ENCODE measurements around the gene GFRA4.

Gene GFRA4

GRCh38 chr20:3699037-3699436 lies 35.8 kb upstream of the GFRA4 start:
- Histone ChIP-seq H4K20me1 (ENCODE audit: insufficient read depth, low read length) (peaks cover 2% of the 10 kb centered on the region; the same call in 1 of the 2 replicates), H3K36me3 (ENCODE audit: insufficient read depth, low read length) (no peaks in the 10 kb centered on the region), H2AFZ (ENCODE audit: low read depth, low read length) (no peak overlapping the region), H3K27ac (ENCODE audit: low read length) (no peak overlapping the region), H3K4me2 (ENCODE audit: insufficient read depth, low read length) (no peak overlapping the region), H3K9ac (ENCODE audit: low read depth, low read length) (no peak overlapping the region), H3K9me3 (ENCODE audit: insufficient read depth, low read length, severe bottlenecking) (no peaks in the 10 kb centered on the region), H3K79me2 (ENCODE audit: insufficient read depth, low read length) (no peaks in the 10 kb centered on the region), H3K27me3 (ENCODE audit: insufficient read depth, low read length, poor library complexity) (no peaks in the 10 kb centered on the region), H3K4me1 (ENCODE audit: insufficient read depth, low read length) (no peaks in the 10 kb centered on the region), H3K4me3 (ENCODE audit: low read depth in 1 of 2, low read length in 2 of 2) (no peak overlapping the region)
- TF ChIP-seq, protein P1, sequence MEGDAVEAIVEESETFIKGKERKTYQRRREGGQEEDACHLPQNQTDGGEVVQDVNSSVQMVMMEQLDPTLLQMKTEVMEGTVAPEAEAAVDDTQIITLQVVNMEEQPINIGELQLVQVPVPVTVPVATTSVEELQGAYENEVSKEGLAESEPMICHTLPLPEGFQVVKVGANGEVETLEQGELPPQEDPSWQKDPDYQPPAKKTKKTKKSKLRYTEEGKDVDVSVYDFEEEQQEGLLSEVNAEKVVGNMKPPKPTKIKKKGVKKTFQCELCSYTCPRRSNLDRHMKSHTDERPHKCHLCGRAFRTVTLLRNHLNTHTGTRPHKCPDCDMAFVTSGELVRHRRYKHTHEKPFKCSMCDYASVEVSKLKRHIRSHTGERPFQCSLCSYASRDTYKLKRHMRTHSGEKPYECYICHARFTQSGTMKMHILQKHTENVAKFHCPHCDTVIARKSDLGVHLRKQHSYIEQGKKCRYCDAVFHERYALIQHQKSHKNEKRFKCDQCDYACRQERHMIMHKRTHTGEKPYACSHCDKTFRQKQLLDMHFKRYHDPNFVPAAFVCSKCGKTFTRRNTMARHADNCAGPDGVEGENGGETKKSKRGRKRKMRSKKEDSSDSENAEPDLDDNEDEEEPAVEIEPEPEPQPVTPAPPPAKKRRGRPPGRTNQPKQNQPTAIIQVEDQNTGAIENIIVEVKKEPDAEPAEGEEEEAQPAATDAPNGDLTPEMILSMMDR (IDR thresholded peaks at IDR 0.05; ENCODE audit: borderline replicate concordance, extremely low read depth, low read length, poor library complexity, severe bottlenecking): no peak
- TF ChIP-seq EZH2 (IDR thresholded peaks at IDR 0.05; ENCODE audit: borderline replicate concordance, low read depth, low read length, severe bottlenecking): no peak
- DNase-seq (no peak), ATAC-seq (ENCODE audit: insufficient read depth, low read depth) (no peak)

GRCh38 chr20:3698591-3699001 lies 35.4 kb upstream of the GFRA4 start:
- no peaks in the 10 kb centered on the region for H3K27me3 ChIP-seq (ENCODE audit: insufficient read depth, low read length, poor library complexity)
- H3K9ac ChIP-seq (ENCODE audit: low read depth, low read length): no peak overlapping the region

GRCh38 chr20:3697588-3698305 lies 34.5 kb upstream of the GFRA4 start:
- ATAC-seq (ENCODE audit: insufficient read depth, low read depth) (no peak), DNase-seq (no peak)
- Histone ChIP-seq H3K9ac (ENCODE audit: low read depth, low read length) (no peak overlapping the region), H3K4me2 (ENCODE audit: insufficient read depth, low read length) (no peak overlapping the region), H3K27ac (ENCODE audit: low read length) (no peak overlapping the region), H3K9me3 (ENCODE audit: insufficient read depth, low read length, severe bottlenecking) (no peaks in the 10 kb centered on the region), H3K36me3 (ENCODE audit: insufficient read depth, low read length) (no peaks in the 10 kb centered on the region), H4K20me1 (ENCODE audit: insufficient read depth, low read length) (no peaks in the 10 kb centered on the region; the same call in 1 of the 2 replicates), H3K4me3 (ENCODE audit: low read depth in 1 of 2, low read length in 2 of 2) (no peak overlapping the region), H2AFZ (ENCODE audit: low read depth, low read length) (no peak overlapping the region), H3K27me3 (ENCODE audit: insufficient read depth, low read length, poor library complexity) (no peaks in the 10 kb centered on the region), H3K79me2 (ENCODE audit: insufficient read depth, low read length) (no peaks in the 10 kb centered on the region), H3K4me1 (ENCODE audit: insufficient read depth, low read length) (no peaks in the 10 kb centered on the region)
- TF ChIP-seq EZH2 (IDR thresholded peaks at IDR 0.05; ENCODE audit: borderline replicate concordance, low read depth, low read length, severe bottlenecking): no peak
- TF ChIP-seq, protein P1 (IDR thresholded peaks at IDR 0.05; ENCODE audit: borderline replicate concordance, extremely low read depth, low read length, poor library complexity, severe bottlenecking): no peak

More at GRCh38 chr20:3698591-3699001, 35.4 kb upstream of the GFRA4 start:
- no peak for TF ChIP-seq EZH2 (IDR thresholded peaks at IDR 0.05; ENCODE audit: borderline replicate concordance, low read depth, low read length, severe bottlenecking)
- TF ChIP-seq, protein P1 (IDR thresholded peaks at IDR 0.05; ENCODE audit: borderline replicate concordance, extremely low read depth, low read length, poor library complexity, severe bottlenecking): no peak
- no peak overlapping the region for H2AFZ ChIP-seq (ENCODE audit: low read depth, low read length)
- no peaks in the 10 kb centered on the region for H3K36me3 ChIP-seq (ENCODE audit: insufficient read depth, low read length)
- H3K27ac ChIP-seq (ENCODE audit: low read length): no peak overlapping the region
- H3K79me2 ChIP-seq (ENCODE audit: insufficient read depth, low read length): no peaks in the 10 kb centered on the region
- H4K20me1 ChIP-seq (ENCODE audit: insufficient read depth, low read length): no peaks in the 10 kb centered on the region; the same call in 1 of the 2 replicates
- H3K4me1 ChIP-seq (ENCODE audit: insufficient read depth, low read length): no peaks in the 10 kb centered on the region
- no peak overlapping the region for H3K4me2 ChIP-seq (ENCODE audit: insufficient read depth, low read length)
- DNase-seq: no peak
- no peak for ATAC-seq (ENCODE audit: insufficient read depth, low read depth)
- no peak overlapping the region for H3K4me3 ChIP-seq (ENCODE audit: low read depth in 1 of 2, low read length in 2 of 2)
- H3K9me3 ChIP-seq (ENCODE audit: insufficient read depth, low read length, severe bottlenecking): no peaks in the 10 kb centered on the region

Data from DND-41 (cell line).